Measurements from ENCODE around the gene ZNF697.
A peak's percentile ranks its signal among the peaks of the same experiment; 100 is the strongest.
"Not testable (repeated sequence)": the region's sequence is repeated elsewhere in the genome, so short reads cannot be mapped to it uniquely, and the experiment has no call there.

Gene ZNF697

DNA sequence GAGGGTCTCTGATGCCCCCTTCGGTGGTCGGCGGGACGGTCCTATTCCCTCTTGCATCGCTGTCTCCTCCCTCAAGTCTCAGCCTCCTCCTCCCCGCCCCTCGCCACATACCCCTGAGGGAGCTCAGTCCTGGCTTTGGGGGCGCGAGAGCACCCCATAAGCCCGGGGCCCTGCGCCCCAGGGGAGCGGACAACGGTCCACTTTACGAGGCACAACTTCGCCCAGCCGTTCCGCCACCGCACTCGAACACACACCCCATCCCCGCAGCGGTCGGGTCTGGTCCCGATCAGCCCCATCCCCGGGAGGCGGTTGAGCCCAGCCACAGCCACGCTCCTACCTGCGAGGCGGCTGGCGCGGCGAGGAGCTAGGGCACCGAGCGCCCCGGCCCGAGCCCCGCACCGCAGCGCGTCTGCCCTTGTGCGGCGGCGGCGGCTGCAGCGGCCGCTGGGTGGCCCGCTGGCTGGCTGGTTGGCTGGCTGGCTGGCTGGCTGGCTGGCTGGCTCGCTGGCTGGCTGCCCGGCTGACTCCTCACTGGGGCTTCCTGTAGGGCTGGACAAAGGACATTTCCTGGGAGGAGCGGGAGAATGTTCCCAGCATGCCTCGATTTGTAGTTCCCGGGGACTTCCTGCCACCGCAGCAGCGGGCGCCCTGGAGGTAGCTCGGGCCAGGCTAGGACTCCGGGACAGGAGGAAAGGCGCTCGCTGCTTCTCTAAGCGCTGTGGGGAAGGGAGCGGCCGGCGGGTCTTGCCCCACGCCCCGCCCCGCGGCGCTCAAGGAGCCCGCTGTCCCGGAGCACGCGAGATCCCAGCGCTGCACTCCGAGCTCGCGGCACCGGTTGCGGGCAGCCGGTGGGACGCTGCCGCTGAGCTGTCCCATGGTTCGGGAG is at the start of gene ZNF697:
TSS of gene ZNF697 (minus strand) at position 533 of the 886 bp plus-strand sequence. CDS start 22,166 bp downstream, outside the sequence.
- TF ChIP-seq, protein P1, sequence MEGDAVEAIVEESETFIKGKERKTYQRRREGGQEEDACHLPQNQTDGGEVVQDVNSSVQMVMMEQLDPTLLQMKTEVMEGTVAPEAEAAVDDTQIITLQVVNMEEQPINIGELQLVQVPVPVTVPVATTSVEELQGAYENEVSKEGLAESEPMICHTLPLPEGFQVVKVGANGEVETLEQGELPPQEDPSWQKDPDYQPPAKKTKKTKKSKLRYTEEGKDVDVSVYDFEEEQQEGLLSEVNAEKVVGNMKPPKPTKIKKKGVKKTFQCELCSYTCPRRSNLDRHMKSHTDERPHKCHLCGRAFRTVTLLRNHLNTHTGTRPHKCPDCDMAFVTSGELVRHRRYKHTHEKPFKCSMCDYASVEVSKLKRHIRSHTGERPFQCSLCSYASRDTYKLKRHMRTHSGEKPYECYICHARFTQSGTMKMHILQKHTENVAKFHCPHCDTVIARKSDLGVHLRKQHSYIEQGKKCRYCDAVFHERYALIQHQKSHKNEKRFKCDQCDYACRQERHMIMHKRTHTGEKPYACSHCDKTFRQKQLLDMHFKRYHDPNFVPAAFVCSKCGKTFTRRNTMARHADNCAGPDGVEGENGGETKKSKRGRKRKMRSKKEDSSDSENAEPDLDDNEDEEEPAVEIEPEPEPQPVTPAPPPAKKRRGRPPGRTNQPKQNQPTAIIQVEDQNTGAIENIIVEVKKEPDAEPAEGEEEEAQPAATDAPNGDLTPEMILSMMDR (IDR thresholded peaks at IDR 0.05; ENCODE audit: borderline replicate concordance, insufficient read depth, low read depth, low read length), result 0 out of 2 replicates have a peak, but pooled peaks have one; percentile 19
- peak within 1 kb of the TSS; percentile 82 for H3K4me3 ChIP-seq (ENCODE audit: low read depth, low read length)

DNA sequence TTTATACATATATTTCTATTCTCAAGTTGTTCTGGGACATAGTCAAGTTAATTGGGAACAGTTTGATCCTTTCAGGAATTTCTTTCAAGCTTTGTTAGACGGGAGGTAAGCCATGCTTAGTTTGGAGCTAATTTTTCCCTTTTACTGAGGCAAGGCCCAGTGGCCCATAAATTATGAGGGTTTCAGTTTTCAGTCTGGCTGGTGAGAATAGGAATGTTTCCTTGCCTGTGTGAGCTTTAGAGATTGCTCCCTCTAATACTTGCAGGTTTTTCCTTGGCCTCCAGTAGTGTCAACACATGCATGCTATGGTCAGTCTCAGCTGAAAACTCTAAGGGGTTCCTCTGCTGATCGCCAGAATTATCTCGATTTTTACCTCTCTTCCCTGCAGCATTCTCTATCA is 49.5 kb upstream of the ZNF697 start:
- H3K4me3 ChIP-seq (ENCODE audit: low read depth, low read length), result no peak overlapping the region
- TF ChIP-seq, protein P1 (IDR thresholded peaks at IDR 0.05; ENCODE audit: borderline replicate concordance, insufficient read depth, low read depth, low read length), result no peak

DNA sequence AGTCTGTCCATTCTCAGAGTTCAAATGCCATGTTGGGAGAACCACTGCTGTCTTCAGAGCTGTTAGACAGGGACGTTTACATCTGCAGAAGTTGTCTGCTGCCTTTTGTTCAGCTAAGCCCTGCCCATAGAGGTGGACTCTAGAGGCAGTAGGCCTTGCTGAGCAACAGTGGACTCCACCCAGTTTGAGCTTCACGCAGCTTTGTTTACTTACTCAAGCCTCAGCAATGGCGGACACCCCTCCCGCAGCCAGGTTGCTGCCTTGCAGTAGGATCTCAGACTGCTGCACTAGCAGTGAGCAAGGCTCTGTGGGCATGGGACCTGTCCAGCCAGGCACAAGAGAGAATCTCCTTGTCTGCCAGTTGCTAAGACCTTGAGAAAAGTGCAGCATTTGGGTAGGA is 48.8 kb upstream of the ZNF697 start:
- not testable (repeated sequence) for H3K4me3 ChIP-seq (ENCODE audit: low read depth, low read length)

DNA sequence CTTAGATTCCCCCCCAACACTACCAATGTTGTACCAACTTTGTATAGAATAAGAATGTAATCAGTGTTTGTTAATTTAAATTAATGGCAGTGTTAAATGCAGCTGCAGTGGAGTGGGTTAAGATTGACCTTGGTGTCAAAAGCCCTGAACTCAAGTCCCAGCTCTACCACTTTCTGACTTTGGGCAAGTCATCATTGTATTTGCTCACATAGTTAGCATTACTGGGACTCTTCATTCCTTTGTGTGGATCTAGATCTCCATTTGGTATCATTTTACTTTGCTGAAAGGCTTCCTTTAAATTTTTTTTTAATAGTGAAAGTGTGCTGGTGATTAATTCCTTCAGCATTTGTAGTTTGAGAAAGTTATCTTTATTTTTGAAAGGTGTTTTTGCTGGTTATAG is 41.4 kb upstream of the ZNF697 start:
- TF ChIP-seq, protein P1 (IDR thresholded peaks at IDR 0.05; ENCODE audit: borderline replicate concordance, insufficient read depth, low read depth, low read length), result no peak

DNA sequence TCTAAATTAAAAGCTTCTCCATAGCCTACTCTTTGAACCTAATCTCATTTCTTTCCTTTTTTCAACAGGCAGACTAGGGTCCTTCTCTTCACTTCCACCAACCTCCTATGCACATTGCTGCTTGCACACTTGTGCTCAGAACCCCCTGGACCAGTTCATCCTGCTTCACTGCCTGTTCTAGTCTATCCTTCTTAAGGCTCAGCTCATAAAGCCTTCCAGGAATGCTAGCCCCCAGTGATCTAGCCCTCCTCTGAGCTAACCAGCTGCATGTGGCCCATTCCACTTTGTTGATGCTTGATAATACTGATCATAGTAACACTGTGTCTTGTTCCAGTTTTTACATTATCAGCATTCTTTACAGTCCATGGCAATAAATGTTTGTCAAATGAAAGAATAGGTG is 40.7 kb upstream of the ZNF697 start:
- TF ChIP-seq, protein P1 (IDR thresholded peaks at IDR 0.05; ENCODE audit: borderline replicate concordance, insufficient read depth, low read depth, low read length), result no peak
- no peak overlapping the region for H3K4me3 ChIP-seq (ENCODE audit: low read depth, low read length)

More for the DNA sequence above, 41.4 kb upstream of the ZNF697 start:
- no peak overlapping the region for H3K4me3 ChIP-seq (ENCODE audit: low read depth, low read length)

DNA sequence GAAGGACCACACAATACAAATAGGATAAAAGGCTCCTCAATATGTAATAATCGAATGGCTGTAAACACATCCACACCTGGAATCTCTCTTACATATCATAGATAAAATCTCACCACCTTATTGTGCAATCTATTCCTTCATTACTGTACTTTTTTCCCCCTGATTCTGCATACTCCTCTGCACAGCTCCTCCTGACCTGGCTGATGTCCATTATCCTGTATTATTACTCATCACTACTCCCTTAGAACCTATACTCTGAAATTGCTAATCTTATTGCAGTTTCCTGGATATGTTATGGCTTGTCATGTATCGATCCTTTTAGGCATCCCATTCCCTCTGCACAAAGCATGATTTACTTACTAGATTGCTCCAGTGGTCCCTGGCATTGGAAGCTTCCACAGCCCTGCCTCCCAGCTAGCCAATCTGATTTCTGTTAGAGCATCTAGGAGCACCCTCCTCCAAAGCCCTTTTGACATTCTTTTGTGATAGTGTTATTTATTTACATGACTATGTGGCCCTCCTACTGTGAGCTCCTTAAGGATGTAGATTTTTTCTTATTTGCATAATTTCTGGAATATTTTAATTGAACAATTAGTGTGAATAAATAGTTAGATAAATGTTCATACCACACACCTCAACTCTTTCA is 39.5 kb upstream of the ZNF697 start:
- no peak overlapping the region for H3K4me3 ChIP-seq (ENCODE audit: low read depth, low read length)
- TF ChIP-seq, protein P1 (IDR thresholded peaks at IDR 0.05; ENCODE audit: borderline replicate concordance, insufficient read depth, low read depth, low read length), result no peak

DNA sequence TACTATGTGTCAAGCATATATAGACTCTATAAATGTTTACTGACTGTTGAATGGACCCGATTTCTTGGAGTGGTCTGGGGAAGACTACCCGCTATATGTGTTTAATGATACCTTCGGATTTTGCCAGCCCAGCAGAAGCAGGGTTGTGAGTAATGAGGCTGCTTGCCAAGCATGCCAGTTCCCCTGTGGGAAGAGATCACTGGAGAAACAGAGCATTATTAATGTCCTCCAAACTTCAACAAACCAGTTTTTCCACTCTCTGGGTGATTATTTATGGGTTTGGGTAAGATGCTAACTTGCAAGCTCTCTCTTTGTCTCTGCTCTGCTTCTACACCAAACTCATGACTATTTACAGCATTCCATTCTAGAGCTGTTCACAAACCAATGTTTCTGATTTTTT is 38.6 kb upstream of the ZNF697 start:
- TF ChIP-seq, protein P1 (IDR thresholded peaks at IDR 0.05; ENCODE audit: borderline replicate concordance, insufficient read depth, low read depth, low read length), result no peak
- H3K4me3 ChIP-seq (ENCODE audit: low read depth, low read length), result no peak overlapping the region

Data from GM12875 (cell line).